Colonic mucosa (tissue), 4 donors: ENCODE results near the gene WASL. TPM values are rescaled to one million over a fixed set of nuclear protein-coding genes. Genes with fewer than 3 reads are reported as not detected.

Experiments used
- DNase-seq: peaks from one replicate; pipeline ENCODE4 v3.0.0-alpha.2; 2020
- H3K27ac ChIP-seq: fragments of 200-600 bp; one replicate; pipeline ENCODE4 v1.8.0; 2021
- H3K27me3 ChIP-seq: fragments of 200-600 bp; one replicate; pipeline ENCODE4 v1.8.0; 2021
- H3K36me3 ChIP-seq: fragments of 200-600 bp; one replicate; pipeline ENCODE4 v1.8.0; 2021
- H3K4me1 ChIP-seq: fragments of 200-600 bp; one replicate; pipeline ENCODE4 v1.8.0; 2021; ENCODE audit warnings: mild to moderate bottlenecking
- H3K4me3 ChIP-seq: fragments of 200-600 bp; one replicate; pipeline ENCODE4 v1.8.0; 2021
- H3K9ac ChIP-seq, 2 donors: one replicate each; pipeline ENCODE4 v1.7.0; 2013; ENCODE audit warnings: control low read depth in 2 of 2, low read depth in 2 of 2, low read length in 2 of 2
- H3K9me3 ChIP-seq: fragments of 200-600 bp; one replicate; pipeline ENCODE4 v1.8.0; 2021
- CTCF ChIP-seq: fragments of 200-600 bp; IDR thresholded peaks from one replicate; pipeline ENCODE4 v1.8.0; 2022; ENCODE audit warnings: antibody characterized with exemption, mild to moderate bottlenecking
- intact Hi-C: fragments of 100-400 bp; cut with DNase I; formaldehyde crosslinking; loops from one replicate; pipeline ENCODE4 v1.14.1; 2022
- total RNA-seq, 2 donors: library from RNA; stranded (reverse); fragmentation: NEBNext Ultra II Directional in 1 of 2; extraction: Animal tissue kit (Norgen Biotek cat#: 25700) in 1 of 2; gene quantifications; one replicate each; pipeline ENCODE4 v1.2.1, GENCODE V29; 2021
- donor health status: healthy.
- donor health status: DM: no; HTN: no; CAD: no.
- donor health status: DM: no; HTN: no; CAD: no.

The WASL gene
- total RNA-seq, 2 donors from 2014 or later: 54.9 to 126 TPM

GRCh38 chr7:123655614-123656013, 93.2 kb downstream of the WASL start, which contains the start of gene LMOD2:
TSS of gene LMOD2 (plus strand) at chr7:123655866. CDS start at chr7:123655964, 98 bp downstream.
- Histone ChIP-seq H3K36me3 (no peaks in the 10 kb centered on the region), H3K9me3 (no peaks in the 10 kb centered on the region), H3K27ac (no peak within 1 kb of the TSS), H3K9ac (no peak within 1 kb of the TSS), H3K4me1 (no peaks in the 10 kb centered on the region), H3K27me3 (no peaks in the 10 kb centered on the region), H3K4me3 (no peak within 1 kb of the TSS)
- intact Hi-C loops: no loop called here
- no peak for DNase-seq
- no peak for TF ChIP-seq CTCF

GRCh38 chr7:123653162-123653561, 95.6 kb downstream of the WASL start:
- H3K4me1 ChIP-seq: no peaks in the 10 kb centered on the region
- H3K4me3 ChIP-seq: no peak overlapping the region
- no peak for TF ChIP-seq CTCF
- H3K36me3 ChIP-seq: no peaks in the 10 kb centered on the region
- H3K27me3 ChIP-seq: no peaks in the 10 kb centered on the region
- intact Hi-C loops: no loop called here
- no peak overlapping the region for H3K9ac ChIP-seq
- no peak overlapping the region for H3K27ac ChIP-seq
- DNase-seq: no peak
- H3K9me3 ChIP-seq: no peaks in the 10 kb centered on the region

- Histone ChIP-seq H3K36me3 (no peaks in the 10 kb centered on the region), H3K27me3 (no peaks in the 10 kb centered on the region), H3K4me3 (no peak overlapping the region), H3K9ac (no peak overlapping the region), H3K9me3 (no peaks in the 10 kb centered on the region), H3K4me1 (no peaks in the 10 kb centered on the region), H3K27ac (no peak overlapping the region)
- DNase-seq: no peak
- TF ChIP-seq CTCF: no peak
- intact Hi-C loops: no loop called here
Measured at GRCh38 chr7:123652406-123652805, 96.4 kb downstream of the WASL start.

DNA sequence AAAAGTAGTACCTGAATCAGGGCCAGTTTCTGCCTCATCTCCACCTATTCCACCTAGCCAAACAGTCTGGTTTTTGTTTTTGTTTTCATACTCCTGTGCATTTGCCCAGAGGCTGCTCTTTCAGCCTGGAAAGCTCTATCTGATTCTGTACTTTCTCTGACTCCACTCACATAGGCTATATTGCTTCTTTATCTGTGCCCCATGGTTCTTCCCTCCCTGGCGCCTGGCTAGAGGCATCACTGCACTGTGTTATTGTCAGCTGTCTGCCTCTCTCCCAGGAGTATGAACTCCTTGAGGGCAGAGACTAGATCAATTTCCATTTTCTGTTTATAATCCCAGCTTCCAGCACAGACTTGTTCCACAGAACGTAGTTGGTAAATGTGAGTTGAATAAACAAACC, 98.2 kb downstream of the WASL start:
- no peak for DNase-seq
- H3K27me3 ChIP-seq: no peaks in the 10 kb centered on the region
- intact Hi-C loops: no loop called here
- no peak for TF ChIP-seq CTCF
- H3K36me3 ChIP-seq: no peaks in the 10 kb centered on the region
- no peaks in the 10 kb centered on the region for H3K4me1 ChIP-seq
- H3K9me3 ChIP-seq: no peaks in the 10 kb centered on the region
- no peak overlapping the region for H3K9ac ChIP-seq
- no peak overlapping the region for H3K27ac ChIP-seq
- no peak overlapping the region for H3K4me3 ChIP-seq

GRCh38 chr7:123649964-123650363, 98.8 kb downstream of the WASL start:
- Histone ChIP-seq H3K27ac (no peak overlapping the region), H3K36me3 (no peaks in the 10 kb centered on the region), H3K27me3 (no peaks in the 10 kb centered on the region), H3K4me3 (no peak overlapping the region), H3K9ac (no peak overlapping the region), H3K9me3 (no peaks in the 10 kb centered on the region), H3K4me1 (no peaks in the 10 kb centered on the region)
- no peak for TF ChIP-seq CTCF
- intact Hi-C loops: no loop called here
- DNase-seq: no peak
